ENCODE measurements around the gene TSBP1. TPM values are rescaled to one million over a fixed set of nuclear protein-coding genes. Genes with fewer than 3 reads are reported as not detected.

Gene TSBP1, protein sequence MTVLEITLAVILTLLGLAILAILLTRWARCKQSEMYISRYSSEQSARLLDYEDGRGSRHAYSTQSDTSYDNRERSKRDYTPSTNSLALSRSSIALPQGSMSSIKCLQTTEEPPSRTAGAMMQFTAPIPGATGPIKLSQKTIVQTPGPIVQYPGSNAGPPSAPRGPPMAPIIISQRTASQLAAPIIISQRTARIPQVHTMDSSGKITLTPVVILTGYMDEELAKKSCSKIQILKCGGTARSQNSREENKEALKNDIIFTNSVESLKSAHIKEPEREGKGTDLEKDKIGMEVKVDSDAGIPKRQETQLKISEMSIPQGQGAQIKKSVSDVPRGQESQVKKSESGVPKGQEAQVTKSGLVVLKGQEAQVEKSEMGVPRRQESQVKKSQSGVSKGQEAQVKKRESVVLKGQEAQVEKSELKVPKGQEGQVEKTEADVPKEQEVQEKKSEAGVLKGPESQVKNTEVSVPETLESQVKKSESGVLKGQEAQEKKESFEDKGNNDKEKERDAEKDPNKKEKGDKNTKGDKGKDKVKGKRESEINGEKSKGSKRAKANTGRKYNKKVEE
- total RNA-seq, result not detected
- not detected for polyA plus RNA-seq (2013, experiment 1 of 2)
- not detected for polyA plus RNA-seq (2013, experiment 2 of 2)
- long read RNA-seq, experiment 1, result 0 reads
- long read RNA-seq, experiment 2, result 0 reads
- long read RNA-seq, experiment 3, result 0 reads
- long read RNA-seq, experiment 4, result 0 reads

DNA sequence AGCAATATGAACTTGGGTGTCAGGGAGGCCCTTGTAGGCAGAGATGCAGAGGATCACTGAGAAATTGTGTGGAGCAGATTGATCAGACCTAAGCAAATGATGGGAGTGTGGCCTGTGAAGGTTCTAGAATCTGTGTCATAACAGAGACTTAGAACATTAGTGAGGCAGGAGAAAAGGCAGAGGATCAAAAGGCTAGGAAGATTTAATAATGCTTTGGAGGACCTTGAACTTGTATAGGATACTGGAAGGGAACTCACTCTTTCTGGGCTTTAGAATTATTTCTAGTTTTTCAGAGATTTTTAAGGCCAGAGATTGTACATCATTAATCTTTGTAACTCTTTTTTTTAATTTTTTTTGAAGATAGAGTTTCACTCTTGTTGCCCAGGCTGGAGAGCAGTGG lies at the start of gene TSBP1:
Gene TSBP1 (minus strand): TSS at position 101 of the 400 bp plus-strand sequence. CDS start 197 bp downstream, outside the sequence.
- H3K4me1 ChIP-seq (ENCODE audit: control insufficient read depth, insufficient read depth, low read length), result no peaks in the 10 kb centered on the region
- TF ChIP-seq, protein P1, sequence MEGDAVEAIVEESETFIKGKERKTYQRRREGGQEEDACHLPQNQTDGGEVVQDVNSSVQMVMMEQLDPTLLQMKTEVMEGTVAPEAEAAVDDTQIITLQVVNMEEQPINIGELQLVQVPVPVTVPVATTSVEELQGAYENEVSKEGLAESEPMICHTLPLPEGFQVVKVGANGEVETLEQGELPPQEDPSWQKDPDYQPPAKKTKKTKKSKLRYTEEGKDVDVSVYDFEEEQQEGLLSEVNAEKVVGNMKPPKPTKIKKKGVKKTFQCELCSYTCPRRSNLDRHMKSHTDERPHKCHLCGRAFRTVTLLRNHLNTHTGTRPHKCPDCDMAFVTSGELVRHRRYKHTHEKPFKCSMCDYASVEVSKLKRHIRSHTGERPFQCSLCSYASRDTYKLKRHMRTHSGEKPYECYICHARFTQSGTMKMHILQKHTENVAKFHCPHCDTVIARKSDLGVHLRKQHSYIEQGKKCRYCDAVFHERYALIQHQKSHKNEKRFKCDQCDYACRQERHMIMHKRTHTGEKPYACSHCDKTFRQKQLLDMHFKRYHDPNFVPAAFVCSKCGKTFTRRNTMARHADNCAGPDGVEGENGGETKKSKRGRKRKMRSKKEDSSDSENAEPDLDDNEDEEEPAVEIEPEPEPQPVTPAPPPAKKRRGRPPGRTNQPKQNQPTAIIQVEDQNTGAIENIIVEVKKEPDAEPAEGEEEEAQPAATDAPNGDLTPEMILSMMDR (conservative IDR thresholded peaks at IDR 0.05), result no peak
- Mint-ChIP-seq H3K9me3 (no peaks in the 10 kb centered on the region), H3K27me3 (ENCODE audit: insufficient read depth) (peaks cover 3% of the 10 kb centered on the region), H3K4me3 (no peak within 1 kb of the TSS), H3K36me3 (ENCODE audit: low read depth) (no peaks in the 10 kb centered on the region), H3K27ac (no peak within 1 kb of the TSS), H3K4me1 (no peaks in the 10 kb centered on the region)
- H3K27me3 ChIP-seq (ENCODE audit: control insufficient read depth, insufficient read depth, low read length, poor library complexity, severe bottlenecking), result no peaks in the 10 kb centered on the region
- H3K36me3 ChIP-seq (ENCODE audit: control insufficient read depth, insufficient read depth, low read length), result no peaks in the 10 kb centered on the region
- no peaks in the 10 kb centered on the region for H3K9me3 ChIP-seq (ENCODE audit: control insufficient read depth, low read length)
- DNase-seq, result no peak
- H3K27ac ChIP-seq (ENCODE audit: low read depth, low read length), result no peak within 1 kb of the TSS
- H3K9ac ChIP-seq (ENCODE audit: extremely low read depth, low read length, poor library complexity, severe bottlenecking), result no peak within 1 kb of the TSS
- no peak within 1 kb of the TSS for H3K4me3 ChIP-seq (ENCODE audit: low read length)

DNA sequence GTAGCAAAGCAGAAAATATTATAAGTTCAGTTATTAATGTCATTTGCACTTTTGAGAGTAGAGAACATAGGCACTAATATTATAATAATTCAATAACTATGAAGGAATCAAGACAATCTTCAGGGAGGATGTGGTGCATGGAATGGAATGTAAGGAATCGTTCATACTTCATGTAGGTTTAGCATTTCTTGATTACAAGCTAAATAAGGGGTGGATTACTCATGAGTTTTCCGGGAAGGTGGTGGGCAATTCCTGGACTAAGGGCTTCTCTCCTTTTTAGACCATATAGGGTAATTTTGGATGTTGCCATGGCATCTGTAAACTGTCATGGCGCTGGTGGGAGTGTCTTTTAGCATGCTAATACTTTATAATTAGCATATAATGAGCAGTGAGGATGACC lies 44.3 kb upstream of the TSBP1 start:
- Mint-ChIP-seq H3K9me3 (no peaks in the 10 kb centered on the region), H3K27ac (no peak overlapping the region), H3K36me3 (ENCODE audit: low read depth) (no peaks in the 10 kb centered on the region), H3K4me1 (peaks cover 6% of the 10 kb centered on the region), H3K27me3 (ENCODE audit: insufficient read depth) (peaks cover 51% of the 10 kb centered on the region), H3K4me3 (no peak overlapping the region)
- Histone ChIP-seq H3K9ac (ENCODE audit: extremely low read depth, low read length, poor library complexity, severe bottlenecking) (no peak overlapping the region), H3K4me1 (ENCODE audit: control insufficient read depth, insufficient read depth, low read length) (no peaks in the 10 kb centered on the region), H3K27ac (ENCODE audit: low read depth, low read length) (no peak overlapping the region), H3K9me3 (ENCODE audit: control insufficient read depth, low read length) (no peaks in the 10 kb centered on the region), H3K4me3 (ENCODE audit: low read length) (no peak overlapping the region), H3K27me3 (ENCODE audit: control insufficient read depth, insufficient read depth, low read length, poor library complexity, severe bottlenecking) (peaks cover 27% of the 10 kb centered on the region), H3K36me3 (ENCODE audit: control insufficient read depth, insufficient read depth, low read length) (no peaks in the 10 kb centered on the region)
- DNase-seq, result no peak
- TF ChIP-seq, protein P1 (conservative IDR thresholded peaks at IDR 0.05), result no peak
- WGBS, 2 experiments (ENCODE audit: insufficient coverage in 1 of 2, insufficient read length in 1 of 2), result 85% methylated on average over 3 of the region's 3 CpGs; no CpG with 5 or more reads in 1 of the 2 experiments

DNA sequence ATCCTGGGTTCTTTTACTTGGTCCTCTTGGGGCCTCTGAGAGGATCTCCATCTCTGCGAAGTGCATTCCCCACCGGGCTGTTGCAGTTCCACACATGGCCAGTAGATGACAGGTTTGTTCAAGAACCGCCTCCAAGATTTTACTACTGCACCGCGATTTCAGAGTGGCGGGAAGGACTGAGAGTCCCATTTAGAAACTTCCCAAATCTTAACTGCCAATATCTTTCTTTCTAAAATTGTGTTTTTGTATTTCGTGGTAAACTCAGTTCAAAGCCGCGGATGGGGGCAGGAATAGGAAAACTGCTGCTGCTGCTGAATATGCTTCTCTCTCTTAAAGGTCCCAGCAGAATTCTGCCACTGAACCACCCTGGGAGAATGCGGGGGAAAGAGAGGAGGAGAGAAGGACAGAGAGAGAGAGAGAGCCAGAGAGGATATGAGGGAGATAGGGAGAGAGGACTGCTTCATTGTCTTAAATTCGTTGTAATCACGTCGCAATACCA lies 43.9 kb upstream of the TSBP1 start:
- H3K9ac ChIP-seq (ENCODE audit: extremely low read depth, low read length, poor library complexity, severe bottlenecking), result no peak overlapping the region

More for the DNA sequence above, 43.9 kb upstream of the TSBP1 start:
- TF ChIP-seq, protein P1 (conservative IDR thresholded peaks at IDR 0.05), result peak; percentile 96
- WGBS, 2 experiments (ENCODE audit: insufficient coverage in 1 of 2, insufficient read length in 1 of 2), result 15 to 28% methylated on average over 5 to 13 of the region's 13 CpGs
- no peak overlapping the region for H3K27ac ChIP-seq (ENCODE audit: low read depth, low read length)
- Mint-ChIP-seq H3K4me1 (peaks cover 2% of the 10 kb centered on the region), H3K9me3 (no peaks in the 10 kb centered on the region), H3K4me3 (peak overlapping the region; percentile 4), H3K27ac (no peak overlapping the region), H3K27me3 (ENCODE audit: insufficient read depth) (peaks cover 52% of the 10 kb centered on the region), H3K36me3 (ENCODE audit: low read depth) (no peaks in the 10 kb centered on the region)
- H3K4me3 ChIP-seq (ENCODE audit: low read length), result no peak overlapping the region
- peaks cover 27% of the 10 kb centered on the region for H3K27me3 ChIP-seq (ENCODE audit: control insufficient read depth, insufficient read depth, low read length, poor library complexity, severe bottlenecking)
- H3K36me3 ChIP-seq (ENCODE audit: control insufficient read depth, insufficient read depth, low read length), result no peaks in the 10 kb centered on the region
- H3K4me1 ChIP-seq (ENCODE audit: control insufficient read depth, insufficient read depth, low read length), result no peaks in the 10 kb centered on the region
- H3K9me3 ChIP-seq (ENCODE audit: control insufficient read depth, low read length), result no peaks in the 10 kb centered on the region
- peak; percentile 95 for DNase-seq
